Transverse colon (tissue), 4 donors: Measurements from ENCODE around the gene LINGO3.

ENCODE experiments used
- CTCF ChIP-seq, 5 experiments: fragments of 200-600 bp in 3 of 5; fragments of 450-650 bp in 2 of 5; sonication (generic) in 3 of 5; IDR thresholded peaks; 1 replicate in 2 of 5; 2 replicates in 3 of 5; pipeline ENCODE4 v1.5.1; 2016 to 2017; ENCODE audit warnings: antibody characterized with exemption in 5 of 5, inconsistent platforms in 3 of 5, mild to moderate bottlenecking in 2 of 5, moderate library complexity in 1 of 5
- EP300 ChIP-seq: sonication (generic); formaldehyde crosslinking; IDR thresholded peaks from one replicate; pipeline ENCODE4 v1.6.1; 2017; ENCODE audit warnings: antibody characterized with exemption, low read depth
- POLR2A ChIP-seq: fragments of 450-650 bp; IDR thresholded peaks from one replicate; pipeline ENCODE4 v1.6.1; 2016; ENCODE audit warnings: antibody characterized with exemption, mild to moderate bottlenecking, moderate library complexity
- POLR2AphosphoS5 ChIP-seq, 3 donors: sonication (generic); formaldehyde crosslinking; IDR thresholded peaks; one replicate each; pipeline ENCODE4 v1.6.1; 2016; ENCODE audit warnings: antibody characterized with exemption in 3 of 3

GRCh38 chr19:2276429-2276986 lies 31.4 kb downstream of the LINGO3 start:
- TF ChIP-seq CTCF (IDR thresholded peaks at IDR 0.05) (peak in 1 of 5 experiments; percentile 1), POLR2A (no peak), POLR2AphosphoS5 (IDR thresholded peaks at IDR 0.05) (no peak), EP300 (no peak)
